Stimulated activated CD4-positive, alpha-beta T cell treated with anti-CD3 and anti-CD28 coated beads, Interleukin-12 subunit alpha, Interleukin-12 subunit beta, amount 100 ng/mL, for 4 hours (primary cell): ENCODE results near the gene ARHGAP5.

ENCODE experiments used
- DNase-seq: peaks from one replicate; pipeline ENCODE4 v3.0.0-alpha.2; 2020

ARHGAP5 gene, protein sequence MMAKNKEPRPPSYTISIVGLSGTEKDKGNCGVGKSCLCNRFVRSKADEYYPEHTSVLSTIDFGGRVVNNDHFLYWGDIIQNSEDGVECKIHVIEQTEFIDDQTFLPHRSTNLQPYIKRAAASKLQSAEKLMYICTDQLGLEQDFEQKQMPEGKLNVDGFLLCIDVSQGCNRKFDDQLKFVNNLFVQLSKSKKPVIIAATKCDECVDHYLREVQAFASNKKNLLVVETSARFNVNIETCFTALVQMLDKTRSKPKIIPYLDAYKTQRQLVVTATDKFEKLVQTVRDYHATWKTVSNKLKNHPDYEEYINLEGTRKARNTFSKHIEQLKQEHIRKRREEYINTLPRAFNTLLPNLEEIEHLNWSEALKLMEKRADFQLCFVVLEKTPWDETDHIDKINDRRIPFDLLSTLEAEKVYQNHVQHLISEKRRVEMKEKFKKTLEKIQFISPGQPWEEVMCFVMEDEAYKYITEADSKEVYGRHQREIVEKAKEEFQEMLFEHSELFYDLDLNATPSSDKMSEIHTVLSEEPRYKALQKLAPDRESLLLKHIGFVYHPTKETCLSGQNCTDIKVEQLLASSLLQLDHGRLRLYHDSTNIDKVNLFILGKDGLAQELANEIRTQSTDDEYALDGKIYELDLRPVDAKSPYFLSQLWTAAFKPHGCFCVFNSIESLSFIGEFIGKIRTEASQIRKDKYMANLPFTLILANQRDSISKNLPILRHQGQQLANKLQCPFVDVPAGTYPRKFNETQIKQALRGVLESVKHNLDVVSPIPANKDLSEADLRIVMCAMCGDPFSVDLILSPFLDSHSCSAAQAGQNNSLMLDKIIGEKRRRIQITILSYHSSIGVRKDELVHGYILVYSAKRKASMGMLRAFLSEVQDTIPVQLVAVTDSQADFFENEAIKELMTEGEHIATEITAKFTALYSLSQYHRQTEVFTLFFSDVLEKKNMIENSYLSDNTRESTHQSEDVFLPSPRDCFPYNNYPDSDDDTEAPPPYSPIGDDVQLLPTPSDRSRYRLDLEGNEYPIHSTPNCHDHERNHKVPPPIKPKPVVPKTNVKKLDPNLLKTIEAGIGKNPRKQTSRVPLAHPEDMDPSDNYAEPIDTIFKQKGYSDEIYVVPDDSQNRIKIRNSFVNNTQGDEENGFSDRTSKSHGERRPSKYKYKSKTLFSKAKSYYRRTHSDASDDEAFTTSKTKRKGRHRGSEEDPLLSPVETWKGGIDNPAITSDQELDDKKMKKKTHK (N-terminal part only)

DNA sequence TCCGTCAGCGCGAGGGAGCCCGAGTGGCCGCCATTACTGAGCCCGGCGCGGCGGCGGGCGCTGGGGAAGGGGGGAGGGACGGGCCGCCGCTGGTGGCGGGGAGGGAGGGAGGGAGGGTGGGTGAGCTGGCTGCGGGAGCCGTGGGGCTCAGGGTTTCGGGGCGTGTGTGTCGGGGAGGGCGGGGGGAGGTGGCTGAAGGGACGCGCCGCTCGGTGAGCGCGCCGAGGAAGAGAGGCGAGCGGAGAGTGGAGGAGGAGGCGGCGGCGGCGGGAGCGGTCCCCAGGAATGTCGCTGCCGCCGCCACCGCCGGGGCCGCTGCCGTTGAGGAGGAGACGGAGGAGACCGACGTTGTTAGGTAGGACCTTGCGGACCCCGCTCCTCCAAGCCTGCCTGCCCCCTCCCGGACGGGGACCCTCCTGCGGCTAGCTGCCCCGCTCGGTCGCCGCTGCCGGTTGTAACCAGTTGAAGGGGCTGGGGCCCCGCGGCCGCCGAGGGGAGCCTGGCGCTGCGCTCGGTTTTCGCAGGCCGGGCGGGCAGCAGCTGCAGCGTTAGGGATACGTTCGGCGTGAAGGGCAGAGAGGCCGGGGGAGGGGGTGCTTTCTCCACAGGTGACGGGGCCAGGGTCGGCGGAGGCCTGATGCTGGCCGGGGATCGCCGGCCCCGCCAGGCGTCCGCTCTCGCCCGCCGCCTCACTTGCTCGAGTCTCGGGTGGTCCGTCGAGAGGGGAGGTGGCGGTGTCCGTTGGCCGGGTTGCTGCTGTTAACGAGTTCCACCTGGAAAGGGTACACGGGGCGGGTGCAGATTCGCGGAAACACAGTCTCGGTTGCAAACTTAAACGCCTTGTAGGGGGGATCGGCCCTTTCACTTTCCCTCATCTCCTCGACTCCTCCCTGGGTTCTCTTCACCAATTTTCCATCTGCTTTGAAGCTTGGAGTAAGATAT is at the start of gene ARHGAP5:
Gene ARHGAP5 (plus strand): TSS at position 224 of the 942 bp plus-strand sequence. CDS start 13,366 bp downstream, outside the sequence.
- peak; percentile 32 for DNase-seq

DNA sequence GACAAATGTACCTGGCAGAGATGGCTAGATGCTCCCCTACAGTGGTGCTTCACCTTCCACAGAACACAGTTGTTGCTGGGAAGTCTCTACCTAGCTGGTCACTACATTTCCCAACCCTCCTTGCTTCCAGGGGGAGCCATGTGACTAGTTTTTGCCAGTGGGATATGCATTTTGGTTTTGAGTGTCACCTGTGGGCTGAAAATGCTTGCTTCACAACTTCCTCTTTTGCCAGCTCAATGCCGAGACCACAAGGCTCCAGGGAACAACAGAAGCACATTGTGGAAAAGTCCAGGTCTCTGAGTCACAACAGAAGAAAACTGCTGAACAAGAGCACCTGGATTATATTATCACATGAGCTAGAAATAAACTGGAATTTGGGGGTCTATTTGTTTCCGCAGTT is 48.5 kb upstream of the ARHGAP5 start:
- no peak for DNase-seq

DNA sequence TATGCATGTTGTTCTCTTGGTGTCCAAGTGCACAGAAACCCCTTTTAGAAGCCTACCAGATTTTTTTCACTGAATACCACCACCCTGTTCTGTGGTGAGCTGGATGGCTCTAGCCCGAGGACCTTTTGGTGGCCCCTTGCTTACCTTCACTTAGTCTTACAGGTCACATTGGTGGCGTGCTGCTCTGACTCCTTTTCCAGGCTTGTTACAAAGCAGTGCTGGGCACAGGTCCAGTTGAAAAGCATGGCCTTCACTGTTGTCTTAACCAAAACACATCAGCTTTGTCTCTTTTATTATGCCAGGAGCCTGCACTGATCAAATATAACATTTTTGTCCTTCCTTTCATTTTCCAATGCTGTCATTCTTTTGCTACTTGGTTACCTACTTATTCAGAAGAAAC is 43.6 kb upstream of the ARHGAP5 start:
- DNase-seq: no peak

DNA sequence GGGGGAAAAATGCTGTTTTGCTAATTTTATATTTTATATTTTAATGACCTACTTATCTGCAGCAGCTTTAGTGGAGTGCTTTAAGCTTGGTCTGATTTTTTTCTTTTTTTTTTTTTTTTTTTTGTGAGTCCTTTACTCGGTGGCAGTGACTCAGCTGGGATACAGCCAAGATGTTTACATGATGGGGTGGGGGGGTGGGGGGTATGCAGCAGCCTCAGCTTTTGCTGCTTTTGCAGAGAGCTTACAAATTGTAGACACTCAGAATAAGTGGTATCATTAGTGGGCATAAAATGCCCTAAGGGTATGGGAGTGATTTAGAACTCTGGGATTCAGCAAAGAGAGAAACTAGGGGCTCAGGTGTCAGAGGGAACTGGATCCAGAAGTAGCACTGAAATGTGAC is 38.2 kb upstream of the ARHGAP5 start:
- no peak for DNase-seq

DNA sequence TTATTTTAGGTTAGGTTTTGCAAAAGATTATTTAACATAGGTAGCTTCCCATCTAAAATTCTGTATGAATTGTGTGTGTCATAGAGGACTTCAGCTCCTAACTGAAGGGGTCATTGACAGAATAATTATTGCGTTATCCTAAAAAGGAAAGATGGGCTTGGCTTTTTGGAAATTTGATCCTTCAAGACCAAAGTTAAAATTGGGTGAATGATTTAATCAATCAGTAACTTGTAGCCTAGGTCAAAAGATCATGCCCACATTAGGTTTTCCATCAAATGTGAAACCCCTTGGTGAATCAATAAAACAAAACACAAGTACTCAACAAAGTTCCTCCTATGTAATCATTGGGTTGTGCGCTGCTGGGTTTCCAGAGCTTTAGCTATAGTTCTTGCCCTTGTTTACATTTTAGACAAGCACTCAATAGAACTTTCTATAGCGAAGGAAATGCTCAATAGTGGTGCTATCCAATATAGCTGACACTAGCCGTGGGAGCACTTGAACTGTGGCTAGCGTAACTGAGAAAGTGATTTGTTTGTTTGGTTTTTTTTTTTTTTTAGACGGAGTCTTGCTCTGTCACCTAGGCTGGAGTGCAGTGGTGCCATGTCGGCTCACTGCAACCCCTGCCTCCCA is 37.6 kb upstream of the ARHGAP5 start:
- DNase-seq: no peak

DNA sequence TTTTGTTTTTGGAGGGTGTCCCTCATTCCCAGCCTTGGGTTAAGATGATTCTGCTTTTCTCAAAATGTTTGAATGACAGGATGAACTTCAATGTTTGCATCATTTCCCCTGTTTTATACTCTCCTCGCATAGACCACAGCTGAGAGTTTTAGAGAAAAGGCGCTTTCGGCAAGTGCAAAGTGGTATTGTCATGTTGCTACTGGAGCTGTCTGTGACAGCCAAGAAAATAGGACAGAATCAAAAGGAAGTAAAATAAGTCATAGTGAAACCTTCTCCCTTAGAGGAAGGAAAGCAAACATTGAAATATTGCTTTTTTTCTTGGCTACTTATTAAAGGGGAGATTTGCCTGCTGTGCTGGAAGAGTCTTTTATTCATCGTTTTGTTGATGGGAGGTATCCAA is 33.5 kb upstream of the ARHGAP5 start:
- DNase-seq: no peak

DNA sequence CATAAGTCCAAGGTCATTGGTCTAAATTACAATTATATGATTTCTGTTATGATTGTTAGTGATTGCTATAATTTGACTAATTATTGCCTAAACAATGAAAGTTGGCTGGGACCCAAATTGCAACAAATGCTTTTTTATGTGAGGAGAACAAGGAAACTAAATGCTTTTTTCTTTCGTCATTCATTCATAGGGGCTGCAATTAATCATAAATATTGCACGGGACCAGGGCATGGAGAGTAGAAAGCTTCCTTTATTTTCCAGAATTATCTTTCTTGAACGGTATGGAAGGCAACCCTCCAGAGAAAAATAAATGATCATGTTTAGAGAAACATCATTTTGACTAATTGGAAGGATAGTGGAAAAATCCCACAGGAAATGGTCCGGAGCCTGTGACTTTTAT is 32.6 kb upstream of the ARHGAP5 start:
- no peak for DNase-seq

DNA sequence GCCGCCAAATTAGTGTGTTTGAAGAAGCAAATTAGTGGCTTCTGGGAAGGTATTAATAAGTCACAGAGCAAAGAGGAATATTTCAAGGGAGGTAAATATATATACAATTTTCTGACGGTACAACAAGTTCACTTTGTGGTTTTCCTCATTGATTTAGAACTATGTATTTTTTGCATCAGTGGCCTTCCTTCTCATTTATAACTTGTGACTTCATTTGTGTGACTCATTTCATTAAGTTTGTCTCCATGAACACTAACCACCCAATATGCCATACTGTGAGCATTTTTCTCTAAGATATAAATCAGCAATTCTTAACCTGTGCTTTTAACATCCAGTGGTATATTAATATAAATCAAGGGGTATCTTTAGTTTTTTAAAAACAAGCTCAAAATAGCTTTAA is 29.3 kb upstream of the ARHGAP5 start:
- DNase-seq: no peak

DNA sequence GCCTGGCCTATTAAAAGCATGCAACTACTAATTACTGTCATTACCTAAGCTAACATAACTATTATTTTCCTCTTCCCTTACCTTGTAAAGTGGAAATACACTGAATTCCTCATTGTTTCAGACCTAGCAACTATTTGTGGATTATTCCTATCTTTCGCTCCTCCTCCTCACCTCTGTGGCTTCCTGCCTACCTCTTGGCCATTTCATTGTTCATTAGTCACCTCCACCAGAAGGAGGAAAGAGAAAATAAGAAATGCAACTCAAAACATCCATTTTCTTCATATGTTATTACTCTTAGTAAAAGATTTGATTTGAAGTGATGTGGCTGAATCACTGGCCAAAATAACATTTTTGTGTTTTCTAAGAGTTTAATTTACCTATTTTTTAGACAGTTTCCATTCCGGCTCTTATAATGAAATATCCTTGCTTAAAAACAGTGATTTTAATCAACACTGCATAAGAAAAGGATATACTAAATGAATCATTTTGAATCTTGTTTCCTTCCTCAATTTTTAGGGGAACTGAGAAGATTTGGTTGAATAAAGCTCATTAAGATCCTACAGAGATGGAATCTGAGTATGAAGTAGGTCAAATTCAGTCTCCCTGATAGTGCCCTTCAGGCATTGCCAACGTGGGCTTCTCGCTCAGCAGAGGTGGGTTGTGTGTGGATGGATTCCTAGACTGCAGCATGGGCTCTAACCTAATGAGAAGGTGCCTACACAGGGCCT is 27.6 kb upstream of the ARHGAP5 start:
- DNase-seq: no peak

DNA sequence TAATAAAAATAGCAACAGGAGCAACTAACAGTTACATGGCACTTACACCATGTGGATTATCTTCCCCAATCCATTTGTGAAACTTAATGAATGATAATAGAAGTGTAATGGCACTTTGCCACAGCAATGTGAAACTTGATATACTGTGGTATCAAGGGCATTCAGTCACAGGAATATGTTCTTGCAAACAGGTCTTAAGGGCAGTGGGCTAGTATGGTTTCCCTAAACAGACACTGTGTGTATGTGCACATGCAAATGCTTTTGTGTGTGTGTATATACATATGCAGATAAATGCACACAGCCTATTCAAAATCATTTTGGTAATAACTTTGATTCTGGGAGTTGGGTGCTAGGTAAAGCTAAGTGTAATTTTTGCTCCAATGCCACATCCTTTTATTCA is 26.2 kb upstream of the ARHGAP5 start:
- no peak for DNase-seq

DNA sequence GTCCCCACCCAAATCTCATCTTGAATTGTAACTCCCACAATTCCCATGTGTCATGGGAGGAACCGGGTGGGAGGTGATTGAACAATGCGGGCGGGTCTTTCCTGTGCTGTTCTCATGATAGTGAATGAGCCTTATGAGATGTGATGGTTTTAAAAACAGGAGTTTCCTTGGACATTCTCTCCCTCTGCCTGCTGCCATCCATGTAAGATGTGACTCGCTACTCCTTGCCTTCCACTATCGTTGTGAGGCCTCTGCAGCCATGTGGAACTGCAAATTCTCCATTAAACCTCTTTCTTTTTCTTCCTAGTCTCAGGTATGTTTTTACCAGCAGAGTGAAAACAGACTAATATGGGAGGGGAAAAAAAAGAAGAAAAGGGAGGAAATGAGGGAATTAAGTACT is 22.6 kb upstream of the ARHGAP5 start:
- DNase-seq: no peak

DNA sequence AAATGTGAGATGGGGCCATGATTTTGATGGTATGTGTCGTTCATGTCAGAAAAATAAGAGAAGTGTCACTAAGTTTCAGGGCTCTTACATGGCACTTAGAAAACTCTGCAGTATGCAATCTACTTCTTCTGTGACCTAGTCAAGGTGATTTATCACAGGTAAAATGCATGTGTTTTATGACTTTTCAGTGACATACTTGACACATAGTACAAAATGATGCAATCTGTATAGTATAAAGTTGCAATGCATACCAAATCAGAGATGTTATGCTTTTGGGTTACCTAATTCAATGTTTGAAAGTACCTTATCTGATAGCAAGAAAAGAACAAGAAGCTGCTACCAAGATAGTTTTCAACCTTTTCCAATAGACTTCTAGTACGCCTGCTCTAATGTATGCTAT is 21.9 kb upstream of the ARHGAP5 start:
- DNase-seq: no peak

DNA sequence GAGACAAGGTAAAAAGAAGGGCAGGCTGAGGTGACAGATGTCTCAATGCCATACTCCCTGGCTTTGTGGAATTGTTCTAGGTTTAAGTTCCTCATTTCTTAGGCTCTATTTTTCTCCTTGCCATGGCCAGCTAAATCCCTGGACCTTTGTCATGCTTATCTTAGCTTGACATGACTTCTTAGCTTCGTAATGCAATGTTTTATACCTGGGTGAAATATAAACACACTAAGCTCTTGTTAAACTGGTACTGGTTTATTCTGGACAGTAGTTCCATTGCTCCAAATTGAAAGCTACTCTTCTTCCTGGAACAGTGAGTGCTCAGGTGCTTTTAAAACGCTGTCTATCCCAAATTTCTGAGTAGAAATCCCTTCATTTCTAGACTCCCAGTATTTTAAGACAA is 17.4 kb upstream of the ARHGAP5 start:
- DNase-seq: no peak

DNA sequence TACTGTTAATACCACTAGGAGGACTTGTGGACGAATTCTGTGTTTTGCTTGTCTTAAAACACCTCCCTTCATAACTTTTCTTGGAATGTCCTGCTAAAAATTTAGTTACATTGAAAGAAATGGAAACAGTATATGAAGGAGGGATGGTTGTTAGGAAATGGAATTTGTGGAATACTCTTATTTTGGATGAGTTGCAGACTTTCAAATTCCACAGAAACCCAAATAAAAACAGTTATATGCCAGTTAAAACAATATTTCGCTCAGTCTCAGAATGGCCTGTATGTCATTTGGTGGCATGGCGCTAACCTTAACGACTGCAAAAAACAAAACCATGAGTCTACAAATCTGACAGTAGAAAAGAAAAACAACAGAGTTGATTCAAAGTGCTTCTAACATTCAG is 12.2 kb upstream of the ARHGAP5 start:
- DNase-seq: no peak

DNA sequence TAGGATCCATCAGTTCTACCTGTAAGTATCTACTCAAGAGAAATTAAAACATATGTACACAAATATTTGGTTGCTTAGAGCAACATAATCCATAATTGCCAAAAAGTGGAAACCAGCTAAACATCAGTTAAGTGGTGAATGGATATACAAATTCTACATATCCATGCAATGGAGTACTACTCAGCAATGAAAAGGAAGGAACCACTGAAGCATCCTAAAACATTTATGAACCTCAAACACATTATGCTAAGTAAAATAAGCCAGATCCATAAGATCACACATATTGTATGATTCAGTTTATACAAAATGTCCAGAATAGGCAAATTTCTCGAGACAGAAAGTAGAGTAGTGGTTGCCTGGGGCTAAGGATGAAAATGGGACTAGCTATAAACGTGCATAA is 8.4 kb upstream of the ARHGAP5 start:
- DNase-seq: no peak

DNA sequence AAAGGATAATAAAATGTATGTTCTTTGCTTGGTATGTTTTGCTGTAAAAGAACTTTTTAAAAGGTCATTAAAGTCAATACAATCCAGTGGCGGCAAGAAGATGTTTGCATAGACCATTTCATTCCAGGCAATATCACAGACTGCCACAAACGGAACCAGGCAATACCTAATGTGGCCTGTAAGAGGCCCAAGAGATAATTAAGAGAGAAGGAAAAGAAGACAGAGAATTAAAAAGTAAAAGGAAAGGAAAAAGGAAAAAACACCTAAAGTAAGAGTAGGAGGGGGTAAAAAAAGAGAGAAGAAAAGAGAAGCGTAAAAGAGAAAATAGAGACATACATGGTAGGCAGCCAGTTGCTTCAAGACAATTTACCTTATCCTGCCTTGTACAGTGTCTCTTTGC is 6.8 kb upstream of the ARHGAP5 start:
- no peak for DNase-seq

DNA sequence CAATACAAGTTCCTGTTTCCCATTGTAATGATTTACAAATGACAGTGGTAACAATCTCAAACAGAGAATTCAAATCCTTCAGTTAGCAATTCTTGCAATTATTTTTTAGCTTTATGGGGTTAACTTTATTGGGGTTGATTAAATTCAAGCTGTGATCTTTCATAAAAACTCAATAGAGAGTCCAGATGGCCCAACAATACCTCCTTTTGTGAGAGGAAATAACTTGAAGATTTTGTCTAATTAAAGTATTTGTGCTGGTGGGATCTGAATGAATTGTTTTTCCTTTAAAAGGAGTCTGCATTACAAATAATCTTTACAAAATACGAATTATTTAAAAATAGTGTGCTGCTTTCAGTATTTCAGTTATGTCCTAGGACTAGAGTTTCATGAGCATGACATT is 4.4 kb upstream of the ARHGAP5 start:
- no peak for DNase-seq

DNA sequence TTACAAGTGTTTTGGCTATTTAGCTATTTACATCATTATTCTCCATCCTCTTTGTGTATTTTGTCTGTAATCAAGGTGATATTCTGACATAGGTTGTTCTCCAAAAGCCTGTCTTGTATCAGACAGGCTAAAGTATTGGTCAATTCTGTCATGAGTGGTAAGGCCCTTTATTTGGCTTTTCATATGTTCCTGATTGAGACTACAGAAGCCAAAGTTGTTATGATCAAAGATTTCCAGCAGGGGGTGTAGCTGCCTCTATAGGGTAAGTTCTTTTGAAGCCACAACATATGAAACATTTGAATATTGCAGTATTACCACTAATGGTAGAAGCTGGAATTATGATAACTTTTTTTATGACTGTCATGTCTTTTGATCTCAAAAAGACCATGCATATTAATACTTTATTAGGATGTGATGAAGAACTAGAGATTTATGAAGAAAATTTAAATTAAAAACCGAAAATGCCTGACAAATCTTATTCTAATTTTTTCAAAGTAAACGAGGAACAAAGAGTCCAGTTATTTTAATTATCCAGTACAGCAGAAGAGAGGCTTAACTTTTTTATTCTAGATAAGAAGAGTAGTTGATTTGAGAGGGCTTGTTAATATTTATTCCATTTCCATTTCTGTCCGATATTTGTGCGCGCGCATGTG is 3.4 kb upstream of the ARHGAP5 start:
- no peak for DNase-seq

DNA sequence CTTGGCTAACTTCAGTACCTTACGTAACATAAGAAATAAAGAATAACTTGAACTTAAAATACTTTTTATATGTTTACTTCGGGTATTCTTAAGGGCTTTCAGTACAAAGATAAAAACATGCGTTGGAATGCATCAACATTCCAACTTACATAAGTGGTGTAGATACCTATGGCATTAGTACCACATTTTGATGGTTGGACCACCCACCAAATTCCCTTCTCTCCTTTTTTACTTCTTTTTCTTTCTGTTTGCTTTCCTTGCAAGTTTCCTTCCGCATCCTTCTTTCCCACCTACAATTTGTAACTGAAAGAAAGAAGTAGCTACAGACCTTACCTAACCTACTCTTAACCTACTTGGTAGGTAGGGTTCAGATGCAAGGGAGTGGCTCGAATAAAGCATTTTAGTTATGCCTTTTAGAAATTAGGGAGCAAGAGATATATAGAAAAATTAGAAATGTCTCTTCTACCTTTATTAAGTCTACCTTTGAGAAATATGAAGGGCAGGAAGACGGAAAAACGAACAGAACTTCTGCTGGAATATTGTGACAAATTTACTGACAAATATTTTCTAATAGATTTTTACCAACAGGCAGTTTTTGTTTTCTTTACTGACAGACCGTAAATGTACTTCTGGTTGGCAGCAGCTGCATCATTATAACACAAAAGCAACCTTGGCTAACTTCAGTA is 2.1 kb upstream of the ARHGAP5 start:
- DNase-seq: no peak
